Neural cell (in vitro differentiated cells): ENCODE data around the gene LIMS2.

Experiments used
- EP300 ChIP-seq: fragments of 450-650 bp; conservative IDR thresholded peaks from 2 replicates; pipeline ENCODE4 v1.6.1; 2014; ENCODE audit warnings: antibody characterized with exemption, mild to moderate bottlenecking, moderate library complexity; ENCODE audit not compliant: poor library complexity, severe bottlenecking
- EZH2 ChIP-seq: fragments of 200-600, 300-800 bp; shearing (Covaris generic), sonication (generic); IDR thresholded peaks from 2 replicates; pipeline ENCODE4 v1.6.1; 2014; ENCODE audit warnings: antibody characterized with exemption, low read length, borderline replicate concordance, mild to moderate bottlenecking; ENCODE audit not compliant: insufficient read depth, poor library complexity, severe bottlenecking
- MXI1 ChIP-seq: fragments of 450-650 bp; conservative IDR thresholded peaks from 2 replicates; pipeline ENCODE4 v1.6.1; 2014; ENCODE audit warnings: antibody characterized with exemption, mild to moderate bottlenecking; ENCODE audit not compliant: poor library complexity, severe bottlenecking
- POLR2AphosphoS5 ChIP-seq: IDR thresholded peaks from 2 replicates; pipeline ENCODE4 v1.6.1; 2012
- RAD21 ChIP-seq: fragments of 450-650 bp; conservative IDR thresholded peaks from 2 replicates; pipeline ENCODE4 v1.6.1; 2014; ENCODE audit warnings: antibody characterized with exemption, mild to moderate bottlenecking, moderate library complexity
- TF ChIP-seq, protein P1 (sequence below): fragments of 450-650 bp; IDR thresholded peaks from 2 replicates; pipeline ENCODE4 v1.5.1; 2014; ENCODE audit warnings: antibody characterized with exemption, mild to moderate bottlenecking, moderate library complexity; ENCODE audit not compliant: poor library complexity, severe bottlenecking

GRCh38 chr2:127662937-127663565, 12.3 kb downstream of the LIMS2 start:
- TF ChIP-seq, protein P1, sequence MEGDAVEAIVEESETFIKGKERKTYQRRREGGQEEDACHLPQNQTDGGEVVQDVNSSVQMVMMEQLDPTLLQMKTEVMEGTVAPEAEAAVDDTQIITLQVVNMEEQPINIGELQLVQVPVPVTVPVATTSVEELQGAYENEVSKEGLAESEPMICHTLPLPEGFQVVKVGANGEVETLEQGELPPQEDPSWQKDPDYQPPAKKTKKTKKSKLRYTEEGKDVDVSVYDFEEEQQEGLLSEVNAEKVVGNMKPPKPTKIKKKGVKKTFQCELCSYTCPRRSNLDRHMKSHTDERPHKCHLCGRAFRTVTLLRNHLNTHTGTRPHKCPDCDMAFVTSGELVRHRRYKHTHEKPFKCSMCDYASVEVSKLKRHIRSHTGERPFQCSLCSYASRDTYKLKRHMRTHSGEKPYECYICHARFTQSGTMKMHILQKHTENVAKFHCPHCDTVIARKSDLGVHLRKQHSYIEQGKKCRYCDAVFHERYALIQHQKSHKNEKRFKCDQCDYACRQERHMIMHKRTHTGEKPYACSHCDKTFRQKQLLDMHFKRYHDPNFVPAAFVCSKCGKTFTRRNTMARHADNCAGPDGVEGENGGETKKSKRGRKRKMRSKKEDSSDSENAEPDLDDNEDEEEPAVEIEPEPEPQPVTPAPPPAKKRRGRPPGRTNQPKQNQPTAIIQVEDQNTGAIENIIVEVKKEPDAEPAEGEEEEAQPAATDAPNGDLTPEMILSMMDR, result no peak
- TF ChIP-seq POLR2AphosphoS5 (no peak), EP300 (no peak), RAD21 (no peak), MXI1 (no peak), EZH2 (no peak)
